Measurements from ENCODE around the gene IL1RAPL2. TPM values are rescaled to one million over a fixed set of nuclear protein-coding genes. Genes with fewer than 3 reads are reported as not detected.

Gene IL1RAPL2
- total and polyA plus RNA-seq, 2 donors (not counting 3 experiments of a cell fraction or from before 2014, with no cell fraction given), result not detected

- ChIA-PET POLR2A (no interaction called here), CTCF (no interaction called here)
- Histone ChIP-seq H2AFZ (ENCODE audit: low read depth, low read length) (no peak overlapping the region), H4K20me1 (replicated peaks; ENCODE audit: control insufficient read depth, extremely low read depth, insufficient read depth, low read length) (no peaks in the 10 kb centered on the region), H3K79me2 (ENCODE audit: control insufficient read depth, insufficient read depth, low read length) (no peaks in the 10 kb centered on the region), H3K4me1 (ENCODE audit: control insufficient read depth, extremely low read depth, insufficient read depth, low read length) (no peaks in the 10 kb centered on the region), H3K4me3 (replicated peaks in 1 of 3; ENCODE audit: insufficient read depth in 1 of 3, low read depth in 1 of 3, low read length in 3 of 3) (no peak overlapping the region), H3K9ac (replicated peaks; ENCODE audit: extremely low read depth, insufficient read depth, low read length) (no peak overlapping the region), H3K4me2 (ENCODE audit: insufficient read depth, low read length) (no peak overlapping the region), H3K36me3 (ENCODE audit: control insufficient read depth in 2 of 2, extremely low read depth in 1 of 2, insufficient read depth in 2 of 2, low read length in 2 of 2) (no peaks in the 10 kb centered on the region), H3K9me1 (replicated peaks; ENCODE audit: control insufficient read depth, extremely low read depth, insufficient read depth, low read length) (no peaks in the 10 kb centered on the region), H3K27ac (ENCODE audit: insufficient read depth, low read depth, low read length) (no peak overlapping the region), H3K27me3 (ENCODE audit: control insufficient read depth in 2 of 2, insufficient read depth in 2 of 2, low read length in 2 of 2) (no peaks in the 10 kb centered on the region), H3K9me3 (replicated peaks; ENCODE audit: control insufficient read depth, insufficient read depth, low read length) (no peaks in the 10 kb centered on the region)
- intact Hi-C loops (cut with micrococcal nuclease), result no loop called here
- no peak for DNase-seq (ENCODE audit: low read depth, low spot score)
- dilution Hi-C loops (cut with MboI; ENCODE audit: extremely low pct_ligation_motif_present, low sequenced_read_pairs), result no loop called here
- FAIRE-seq, result no peak
- BruUV-seq (replicated peaks), result no TSS peak
- no peak for TF ChIP-seq POLR2A (IDR thresholded peaks at IDR 0.05; ENCODE audit: low read depth, low read length)
- no peak for TF ChIP-seq EZH2 (IDR thresholded peaks at IDR 0.05; ENCODE audit: borderline replicate concordance, low read depth, low read length, severe bottlenecking)
- TF ChIP-seq JUN (IDR thresholded peaks at IDR 0.05; ENCODE audit: borderline replicate concordance, insufficient read depth, insufficient read length, low read depth), result no peak
- TF ChIP-seq CTCF (IDR thresholded peaks at IDR 0.05; ENCODE audit: extremely low read depth in 1 of 2, insufficient read depth in 1 of 2, low read depth in 1 of 2, low read length in 2 of 2), result no peak
- TF ChIP-seq POLR2AphosphoS5 (IDR thresholded peaks at IDR 0.05; ENCODE audit: insufficient read depth, low read depth, low read length), result no peak
- no peak for TF ChIP-seq MAX (IDR thresholded peaks at IDR 0.05; ENCODE audit: insufficient read depth, insufficient read length)
- TF ChIP-seq GATA2 (IDR thresholded peaks at IDR 0.05; ENCODE audit: insufficient read depth, insufficient read length, low read depth, low read length), result no peak
- no peak for TF ChIP-seq MYC (IDR thresholded peaks at IDR 0.05; ENCODE audit: low read depth, low read length)
- no peak for TF ChIP-seq FOS (IDR thresholded peaks at IDR 0.05; ENCODE audit: borderline replicate concordance, insufficient read depth, low read length)
Measured at GRCh38 chrX:105694839-105695238, 1128.8 kb downstream of the IL1RAPL2 start.
